Measurements from ENCODE around the gene INTS6. TPM values are rescaled to one million over a fixed set of nuclear protein-coding genes. Genes with fewer than 3 reads are reported as not detected.

INTS6 gene
- total RNA-seq, 1 experiment from 2014 or later, result 22.6 TPM

DNA sequence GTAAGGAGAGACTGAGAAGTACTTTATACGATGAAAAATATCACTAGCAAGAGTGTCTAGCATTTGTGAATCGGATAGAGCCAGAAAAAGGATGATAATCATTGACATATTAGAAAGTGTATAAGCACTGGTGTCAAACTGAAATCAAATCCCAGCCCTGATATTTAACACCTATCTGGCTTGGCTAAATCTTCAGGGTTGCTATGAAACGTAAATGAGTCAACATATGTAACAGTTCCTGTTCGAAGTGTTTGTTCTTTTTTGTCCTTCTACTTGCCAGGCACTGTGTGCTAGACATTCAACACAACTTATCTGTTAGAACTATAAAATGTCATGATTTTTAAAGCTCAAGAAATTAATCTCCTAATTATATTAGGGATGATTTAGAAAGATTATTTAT lies 72.6 kb downstream of the INTS6 start:
- DNase-seq, result no peak
- H3K9me3 ChIP-seq, result no peaks in the 10 kb centered on the region
- H3K27me3 ChIP-seq, result no peaks in the 10 kb centered on the region
- peaks cover 55% of the 10 kb centered on the region for H3K36me3 ChIP-seq
- H3K4me3 ChIP-seq, result no peak overlapping the region

DNA sequence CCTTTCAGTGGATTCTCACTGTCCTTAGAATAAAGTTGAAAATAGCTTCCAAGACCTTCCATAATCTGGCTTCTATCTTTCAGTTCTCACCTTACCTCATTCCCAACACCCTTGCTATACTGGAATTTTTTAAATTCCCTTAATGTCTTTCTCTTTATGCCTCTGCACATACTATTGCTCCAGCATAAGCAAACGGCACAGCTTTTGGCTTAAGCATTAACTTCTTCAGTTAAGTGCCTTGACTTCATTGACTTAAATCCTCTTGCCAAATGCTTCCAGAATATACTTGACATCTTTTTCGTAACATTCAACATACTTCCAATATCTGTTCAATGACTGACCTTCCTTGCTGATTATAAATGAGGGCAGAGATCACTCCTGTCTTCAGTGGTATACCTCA lies 79.4 kb downstream of the INTS6 start:
- DNase-seq, result no peak
- no peak overlapping the region for H3K4me3 ChIP-seq
- H3K36me3 ChIP-seq, result peaks cover 62% of the 10 kb centered on the region

DNA sequence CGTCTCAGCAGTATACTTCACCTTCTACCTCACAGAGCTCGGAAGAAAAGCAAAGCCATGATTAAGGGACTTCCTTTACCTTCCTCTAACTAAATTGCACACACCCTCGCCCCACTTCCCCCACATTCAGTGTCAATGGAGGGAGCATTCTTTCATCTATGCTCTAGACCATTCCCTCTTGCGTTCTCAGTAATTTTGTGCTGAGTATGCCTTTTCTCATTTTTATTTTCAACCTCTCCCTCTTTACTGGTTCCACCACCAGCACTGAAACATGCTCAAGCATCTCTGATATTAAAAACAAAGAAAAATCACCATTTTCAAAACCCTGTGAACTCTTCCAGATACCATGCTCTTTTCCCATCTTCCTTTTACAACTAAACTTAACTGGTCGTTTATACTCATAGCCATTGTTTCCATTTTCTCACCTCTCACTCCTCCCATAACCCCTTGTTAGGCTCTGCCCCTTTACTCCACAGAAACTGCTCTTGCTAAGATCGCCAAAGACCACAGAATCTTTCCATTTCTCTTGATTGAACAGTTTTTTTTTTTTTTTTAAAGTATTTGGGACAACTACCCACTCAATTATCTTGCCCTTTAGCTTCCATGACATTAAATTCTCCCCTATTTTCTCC lies 81.0 kb downstream of the INTS6 start:
- H3K4me3 ChIP-seq, result no peak overlapping the region
- no peak for DNase-seq
- no peaks in the 10 kb centered on the region for H3K27me3 ChIP-seq
- peaks cover 63% of the 10 kb centered on the region for H3K36me3 ChIP-seq
- H3K9me3 ChIP-seq, result no peaks in the 10 kb centered on the region

More for the DNA sequence above, 79.4 kb downstream of the INTS6 start:
- no peaks in the 10 kb centered on the region for H3K9me3 ChIP-seq
- H3K27me3 ChIP-seq, result no peaks in the 10 kb centered on the region

DNA sequence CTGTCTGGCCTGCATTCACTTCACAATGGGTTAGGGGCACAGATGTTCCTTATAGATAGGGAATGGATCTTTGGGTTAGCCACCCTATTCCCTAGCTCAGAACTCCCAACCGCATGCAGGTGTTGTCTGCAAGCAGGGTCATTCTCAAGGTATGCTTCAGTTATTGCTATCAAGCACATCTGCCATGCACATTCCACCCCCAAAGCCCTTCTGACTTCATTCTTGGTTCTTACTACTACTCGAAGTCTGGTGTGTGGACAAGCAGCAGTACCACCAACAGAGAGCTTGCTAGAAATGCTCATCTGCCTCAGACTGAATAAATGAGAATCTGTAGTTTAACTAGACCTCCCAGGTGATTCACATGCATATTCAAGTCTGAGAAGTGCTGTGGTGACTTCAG lies 82.0 kb downstream of the INTS6 start:
- peaks cover 66% of the 10 kb centered on the region for H3K36me3 ChIP-seq

DNA sequence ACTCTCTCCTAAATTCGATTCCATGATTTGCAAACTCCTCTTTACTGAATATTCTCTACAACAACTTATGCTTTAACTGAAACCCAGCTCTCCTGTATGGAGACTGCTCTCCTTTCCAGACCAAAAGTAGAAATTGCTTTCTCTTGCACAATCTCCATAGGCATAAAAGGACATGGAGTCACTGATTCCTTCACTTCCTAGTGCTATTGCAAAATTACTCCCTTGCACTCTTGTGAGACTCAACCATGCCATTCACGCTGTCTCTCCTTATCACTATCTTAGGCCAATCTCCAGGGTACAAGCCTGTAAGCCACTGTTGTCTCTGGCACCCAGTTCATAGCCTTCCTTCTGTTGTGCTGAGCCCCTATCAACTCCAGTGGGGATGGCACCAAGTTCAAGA lies 82.7 kb downstream of the INTS6 start:
- DNase-seq, result no peak
- H3K27me3 ChIP-seq, result no peaks in the 10 kb centered on the region
- H3K4me3 ChIP-seq, result no peak overlapping the region
- no peaks in the 10 kb centered on the region for H3K9me3 ChIP-seq
- H3K36me3 ChIP-seq, result peaks cover 66% of the 10 kb centered on the region

More for the DNA sequence above, 82.0 kb downstream of the INTS6 start:
- Histone ChIP-seq H3K9me3 (no peaks in the 10 kb centered on the region), H3K27me3 (no peaks in the 10 kb centered on the region), H3K4me3 (no peak overlapping the region)
- no peak for DNase-seq

DNA sequence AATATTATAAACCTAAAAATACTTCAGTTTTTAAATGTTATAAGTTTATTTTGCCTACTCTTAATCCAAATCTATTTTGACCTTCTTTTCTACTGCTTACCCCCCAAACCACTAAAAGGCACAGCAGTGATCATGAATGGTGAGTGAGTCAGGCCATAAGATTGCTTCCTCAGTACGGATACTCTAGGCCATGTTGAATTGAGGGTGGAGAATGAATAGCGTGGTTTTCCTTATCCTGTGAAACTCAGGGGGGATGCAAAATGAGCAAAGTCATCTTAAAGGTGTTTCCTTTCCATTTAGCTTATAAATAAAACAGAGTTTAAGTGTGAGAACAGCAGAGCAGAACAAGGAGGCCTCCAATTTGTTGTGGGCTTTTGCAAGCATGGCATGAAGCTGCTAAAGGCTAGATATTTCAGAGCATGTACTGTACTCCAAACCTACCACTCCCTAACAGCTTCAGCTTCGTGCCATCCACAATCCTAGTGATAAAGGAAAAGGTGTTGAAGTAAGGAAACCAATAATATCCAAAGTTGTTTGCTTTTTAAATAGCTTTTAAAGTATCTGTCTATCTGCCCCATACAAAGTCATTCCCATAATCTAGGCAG lies 88.3 kb downstream of the INTS6 start:
- Histone ChIP-seq H3K9me3 (no peaks in the 10 kb centered on the region), H3K4me3 (no peak overlapping the region), H3K27me3 (no peaks in the 10 kb centered on the region), H3K36me3 (peaks cover 78% of the 10 kb centered on the region)
- no peak for DNase-seq

DNA sequence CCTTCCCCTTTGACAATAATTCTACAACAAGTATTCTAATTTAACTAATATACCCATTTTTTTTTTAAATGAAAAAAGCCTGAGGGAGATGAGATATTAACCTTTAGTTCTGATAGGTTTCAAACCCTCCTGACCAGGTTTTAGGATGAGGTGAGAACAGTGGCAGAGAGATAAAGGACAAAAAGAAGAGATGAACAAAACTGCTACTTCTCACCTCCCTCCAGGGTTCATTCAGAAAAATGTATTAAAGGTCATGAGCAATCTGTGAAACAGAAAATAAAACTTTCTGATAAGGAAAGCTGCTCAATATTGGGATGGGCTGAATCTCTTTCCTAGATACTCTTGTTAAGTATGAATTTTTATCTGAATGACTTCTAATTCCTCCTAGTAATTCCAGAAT lies 89.2 kb downstream of the INTS6 start:
- Histone ChIP-seq H3K4me3 (no peak overlapping the region), H3K9me3 (no peaks in the 10 kb centered on the region), H3K36me3 (peaks cover 73% of the 10 kb centered on the region), H3K27me3 (no peaks in the 10 kb centered on the region)
- DNase-seq, result no peak

DNA sequence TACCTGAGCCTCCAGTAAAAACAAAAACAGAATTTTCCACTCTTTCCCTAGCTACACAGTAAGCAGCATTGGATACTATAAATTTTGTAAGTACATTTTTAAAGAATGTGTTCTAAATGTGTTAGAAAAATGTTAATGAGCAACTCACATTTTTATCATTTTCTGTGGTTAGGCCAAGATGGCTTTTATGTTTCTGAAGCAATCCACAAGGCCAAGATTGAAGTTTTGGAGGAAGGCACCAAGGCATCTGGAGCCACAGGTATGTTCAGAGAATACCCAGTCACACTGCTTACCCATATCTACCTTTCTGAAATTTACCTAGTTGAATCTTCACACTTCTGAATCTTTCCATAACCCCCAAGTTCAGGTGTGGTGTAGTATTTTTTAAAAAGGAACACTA lies 91.7 kb downstream of the INTS6 start:
- peaks cover 50% of the 10 kb centered on the region for H3K36me3 ChIP-seq
- no peaks in the 10 kb centered on the region for H3K27me3 ChIP-seq
- H3K9me3 ChIP-seq, result no peaks in the 10 kb centered on the region
- DNase-seq, result no peak
- H3K4me3 ChIP-seq, result no peak overlapping the region

DNA sequence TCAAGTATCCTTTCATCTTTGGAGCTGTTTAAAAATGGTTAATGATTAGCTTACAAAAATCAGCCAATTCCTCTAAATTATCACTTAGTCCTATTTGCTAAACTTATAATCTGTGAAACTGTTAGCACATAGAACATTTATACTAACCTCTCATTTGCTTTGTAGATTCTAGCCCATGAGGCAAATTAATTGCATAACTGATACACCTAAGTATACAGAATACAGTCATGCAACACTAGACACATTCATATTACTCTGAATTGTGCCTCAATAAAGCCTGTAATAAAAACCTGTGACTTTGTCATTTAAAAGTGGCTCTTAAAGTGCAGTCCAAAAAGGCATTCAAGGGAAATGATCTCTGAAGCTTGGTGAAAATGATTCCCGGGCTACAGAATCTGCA lies 92.3 kb downstream of the INTS6 start:
- no peak for DNase-seq
- H3K4me3 ChIP-seq, result no peak overlapping the region
- no peaks in the 10 kb centered on the region for H3K9me3 ChIP-seq
- H3K27me3 ChIP-seq, result no peaks in the 10 kb centered on the region
- H3K36me3 ChIP-seq, result peaks cover 44% of the 10 kb centered on the region

DNA sequence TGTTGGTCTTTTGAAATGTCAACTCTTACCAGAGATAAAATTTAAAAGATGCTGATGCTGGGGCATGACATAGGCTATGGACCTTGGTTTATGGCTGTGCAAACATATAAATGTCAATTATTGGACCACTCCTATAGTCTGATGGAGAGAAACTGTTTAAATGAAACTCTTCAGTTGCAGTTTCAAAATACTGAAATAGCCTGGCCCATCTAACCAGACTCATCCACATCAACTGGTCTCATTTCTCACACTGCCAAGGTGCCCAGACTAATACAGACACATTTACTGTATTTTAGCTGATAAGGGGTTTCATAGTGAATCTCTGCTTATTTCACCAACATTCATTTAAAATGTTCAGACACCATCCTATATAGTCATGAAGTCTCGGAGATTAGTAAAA lies 93.5 kb downstream of the INTS6 start:
- Histone ChIP-seq H3K9me3 (no peaks in the 10 kb centered on the region), H3K27me3 (no peaks in the 10 kb centered on the region), H3K4me3 (no peak overlapping the region), H3K36me3 (peaks cover 41% of the 10 kb centered on the region)
- no peak for DNase-seq

DNA sequence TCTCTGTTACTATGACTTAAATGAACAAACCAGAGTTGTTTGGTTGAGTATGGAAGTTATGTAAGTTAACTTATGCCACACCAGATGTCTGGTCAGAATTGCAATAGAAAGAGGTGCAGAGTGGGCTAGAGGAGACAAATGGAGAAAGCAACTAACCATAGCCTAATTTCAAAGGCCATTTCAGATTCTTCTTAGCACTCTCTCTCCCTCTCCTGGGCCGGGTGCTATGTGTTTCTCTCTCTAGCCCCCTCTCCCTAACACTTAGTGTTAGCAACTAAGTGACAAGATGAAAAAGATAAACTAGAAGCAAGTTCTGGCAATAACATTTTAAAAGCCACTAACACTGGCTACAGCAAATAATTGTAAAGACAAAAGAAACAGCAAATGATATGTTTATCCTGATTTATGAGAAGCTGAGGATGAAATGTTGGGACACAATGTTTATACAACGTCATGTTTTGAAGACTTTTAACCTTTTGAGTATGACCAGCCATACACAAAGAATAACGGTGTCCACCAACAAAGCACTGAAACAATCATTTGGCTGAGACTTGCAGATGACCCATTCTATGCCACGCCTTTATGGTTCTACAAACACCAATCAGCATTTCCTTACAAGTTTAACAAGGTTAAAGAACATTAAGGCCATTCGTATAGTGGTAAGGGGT lies 94.8 kb downstream of the INTS6 start:
- Histone ChIP-seq H3K27me3 (no peaks in the 10 kb centered on the region), H3K4me3 (no peak overlapping the region), H3K9me3 (no peaks in the 10 kb centered on the region), H3K36me3 (peaks cover 30% of the 10 kb centered on the region)
- no peak for DNase-seq

DNA sequence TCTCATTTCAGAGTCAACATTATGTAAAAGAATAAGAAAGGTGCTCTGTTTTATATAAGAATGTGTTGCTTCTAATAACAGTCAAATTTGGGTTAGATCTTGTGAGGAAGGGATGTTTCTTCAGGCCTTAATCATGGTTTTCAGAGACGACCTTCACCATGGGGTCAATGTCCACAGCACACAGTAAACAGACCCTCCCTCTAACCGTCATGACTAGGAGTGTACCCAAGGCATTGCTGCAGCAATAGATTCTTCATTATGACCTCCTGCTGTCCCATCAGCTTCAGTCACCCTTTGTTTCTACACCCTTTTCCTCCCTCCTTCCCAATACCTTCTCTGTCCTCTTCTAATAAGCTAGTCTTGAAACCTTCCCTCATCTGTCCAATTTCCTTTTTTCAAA lies 97.6 kb downstream of the INTS6 start:
- H3K9me3 ChIP-seq, result no peaks in the 10 kb centered on the region
- H3K36me3 ChIP-seq, result peaks cover 16% of the 10 kb centered on the region
- DNase-seq, result no peak
- H3K27me3 ChIP-seq, result no peaks in the 10 kb centered on the region
- no peak overlapping the region for H3K4me3 ChIP-seq

DNA sequence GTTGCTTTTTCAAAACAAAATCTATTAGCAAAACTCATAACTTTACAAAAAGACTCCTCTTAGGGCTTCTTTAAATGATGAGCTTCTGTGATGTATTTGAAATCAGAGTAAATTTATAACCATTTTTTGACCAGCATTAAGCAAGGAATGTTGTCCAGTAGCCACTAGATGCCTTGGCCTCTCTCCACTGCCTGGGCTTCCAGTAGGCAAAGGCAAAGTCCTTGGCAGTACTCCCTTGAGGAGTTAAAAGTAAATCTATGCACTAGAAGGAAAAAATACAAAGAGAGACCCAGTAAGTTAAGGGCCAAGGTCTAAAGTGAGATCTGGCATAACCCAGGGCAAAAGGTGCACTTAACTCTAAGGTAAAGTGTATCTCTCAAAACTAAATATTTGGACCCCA lies 103.8 kb downstream of the INTS6 start:
- DNase-seq, result peak; percentile 5
- H3K36me3 ChIP-seq, result peaks cover 7% of the 10 kb centered on the region
- H3K9me3 ChIP-seq, result no peaks in the 10 kb centered on the region

DNA sequence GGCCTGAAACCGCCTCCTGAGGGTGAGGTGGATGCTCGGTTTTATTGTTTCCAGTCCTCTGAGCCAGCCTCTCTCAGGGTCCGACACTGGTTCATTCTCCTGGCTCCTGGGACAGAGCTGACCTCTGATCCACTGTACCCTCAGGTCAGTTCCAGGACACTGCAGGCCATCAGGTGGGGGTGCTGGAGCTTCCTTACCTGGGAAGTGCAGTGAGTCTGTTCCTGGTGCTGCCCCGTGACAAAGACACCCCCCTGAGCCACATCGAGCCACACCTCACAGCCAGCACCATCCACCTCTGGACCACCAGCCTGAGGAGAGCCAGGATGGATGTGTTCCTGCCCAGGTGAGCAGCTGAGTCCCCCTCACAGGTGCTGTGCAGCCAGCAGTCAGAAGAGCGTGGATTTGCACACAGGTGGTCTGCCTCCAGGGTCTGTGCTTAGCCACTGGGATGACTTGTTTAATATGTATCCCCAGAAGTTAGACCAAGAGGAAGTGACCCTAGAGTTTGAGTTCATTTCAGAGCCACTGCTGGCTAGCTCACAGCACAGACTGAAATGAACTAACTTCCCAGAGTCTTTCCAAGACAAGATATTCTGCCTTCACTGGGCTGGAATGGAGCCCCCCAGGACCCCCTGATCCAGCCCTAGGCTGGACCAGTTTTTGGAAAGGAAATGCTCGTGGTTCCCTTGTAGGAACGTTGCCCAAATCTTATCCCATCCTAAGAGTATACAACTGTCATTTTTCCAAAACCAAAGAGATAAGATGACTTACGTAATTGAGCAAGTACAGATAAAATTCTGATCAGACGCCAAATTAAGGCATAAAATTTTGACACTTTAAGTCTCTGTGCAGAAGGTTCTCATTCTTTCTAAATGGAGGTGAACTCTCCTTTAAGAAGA lies 104.5 kb downstream of the INTS6 start:
- DNase-seq, result no peak
- Histone ChIP-seq H3K4me3 (no peak overlapping the region), H3K27me3 (no peaks in the 10 kb centered on the region), H3K9me3 (no peaks in the 10 kb centered on the region), H3K36me3 (peaks cover 7% of the 10 kb centered on the region)

More for the DNA sequence above, 103.8 kb downstream of the INTS6 start:
- Histone ChIP-seq H3K27me3 (no peaks in the 10 kb centered on the region), H3K4me3 (no peak overlapping the region)

DNA sequence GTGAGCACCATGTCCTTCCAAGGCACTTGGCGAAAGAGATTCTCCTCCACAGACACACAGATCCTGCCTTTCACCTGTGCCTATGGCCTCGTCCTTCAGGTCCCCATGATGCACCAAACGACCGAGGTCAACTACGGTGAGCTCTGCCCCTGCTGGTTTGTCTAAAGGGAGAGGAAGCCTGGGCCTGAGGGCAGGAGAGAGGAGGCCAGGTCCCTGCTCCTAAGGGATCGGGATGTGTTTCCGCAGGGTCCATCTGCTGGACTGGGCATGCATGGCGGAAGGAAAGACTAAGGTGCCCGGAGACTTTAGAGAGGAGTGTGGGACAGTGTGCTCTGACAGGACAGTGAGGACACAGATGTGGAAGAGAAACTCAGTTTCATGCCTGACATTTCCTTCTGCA lies 105.7 kb downstream of the INTS6 start:
- Histone ChIP-seq H3K36me3 (peaks cover 7% of the 10 kb centered on the region), H3K27me3 (no peaks in the 10 kb centered on the region), H3K9me3 (no peaks in the 10 kb centered on the region), H3K4me3 (no peak overlapping the region)
- no peak for DNase-seq

DNA sequence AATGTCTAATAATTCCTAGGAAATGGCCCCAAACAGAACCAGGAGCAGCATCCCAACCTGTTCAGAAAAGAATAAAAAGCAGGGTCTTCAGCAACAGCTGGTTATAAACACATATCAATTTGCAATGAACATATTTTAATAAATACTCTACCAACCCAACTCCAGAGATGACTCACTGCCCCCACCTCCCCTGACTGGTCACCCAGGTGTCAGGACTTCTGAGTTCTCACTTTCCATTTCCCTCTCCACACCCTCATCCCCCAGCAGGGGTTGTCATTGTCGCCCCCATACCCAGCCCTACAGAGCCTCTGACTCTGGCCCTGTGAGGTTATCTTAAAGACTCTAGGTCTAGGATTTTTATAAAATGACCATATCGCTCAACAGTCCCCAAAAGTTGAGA lies 106.4 kb downstream of the INTS6 start:
- no peak overlapping the region for H3K4me3 ChIP-seq
- H3K27me3 ChIP-seq, result no peaks in the 10 kb centered on the region
- DNase-seq, result no peak
- H3K9me3 ChIP-seq, result no peaks in the 10 kb centered on the region
- peaks cover 5% of the 10 kb centered on the region; the same call in 1 of the 2 replicates for H3K36me3 ChIP-seq

DNA sequence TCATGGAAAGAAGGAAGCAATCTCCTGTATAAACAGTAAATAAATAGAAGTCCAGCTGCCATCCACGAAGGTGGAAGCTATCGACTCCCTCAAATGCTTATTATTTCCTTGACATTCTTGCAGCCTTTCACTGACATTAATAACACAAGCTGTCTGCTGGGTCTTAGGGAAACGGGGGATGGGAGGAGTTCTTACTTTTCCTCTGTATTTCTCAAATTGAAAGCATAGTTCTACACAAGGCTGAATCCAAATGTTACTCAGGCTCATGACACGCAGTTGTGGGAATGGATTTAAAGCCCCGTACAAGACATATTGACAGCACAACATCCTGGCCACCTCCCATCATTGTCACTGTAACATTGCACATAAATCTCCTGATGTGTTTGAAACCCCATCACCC lies 109.4 kb downstream of the INTS6 start:
- Histone ChIP-seq H3K36me3 (no peaks in the 10 kb centered on the region), H3K27me3 (no peaks in the 10 kb centered on the region), H3K9me3 (no peaks in the 10 kb centered on the region), H3K4me3 (no peak overlapping the region)
- DNase-seq, result no peak

Data from MG63 (cell line).